IMR-90 (cell line): ENCODE measurements around the gene PLA2G3. TPM values are rescaled to one million over a fixed set of nuclear protein-coding genes. Genes with fewer than 3 reads are reported as not detected.

Source experiments
- ATAC-seq: fragments of 200-7000 bp; cut with Tn5 transposase; 2 replicates; pipeline ENCODE4 v1.9.1; 2020; ENCODE audit warnings: low read depth, mild to moderate bottlenecking, moderate library complexity
- BruUV-seq: library from RNA; stranded (reverse); fragments of 400-500 nt; replicated peaks from 2 replicates; lab custom pipeline; 2021; lab: Mats Ljungman, UMichigan
- CTCF ChIA-PET: fragments of 300-600 bp; formaldehyde crosslinking; extraction: SDS; loops from one replicate; lab custom pipeline; 2021; ENCODE audit warnings: antibody characterized with exemption; lab: Yijun Ruan, JAX
- POLR2A ChIA-PET: fragments of 300-600 bp; sonication (Branson Sonifier 250); formaldehyde crosslinking; loops from one replicate; lab custom pipeline; 2022; ENCODE audit warnings: antibody characterized with exemption; ENCODE audit not compliant: unreplicated experiment; lab: Charles Lee
- DNase-seq: peaks from one replicate; pipeline ENCODE4 v3.0.0; 2013
- H2AFZ ChIP-seq: replicated peaks from 2 replicates; pipeline ENCODE3; 2013; ENCODE audit warnings: low read length, mild to moderate bottlenecking; ENCODE audit not compliant: poor library complexity
- H2AK5ac ChIP-seq: 2 replicates; pipeline ENCODE4 v1.6.1; 2013; ENCODE audit warnings: low read depth, low read length, inconsistent platforms
- H2AK9ac ChIP-seq: replicated peaks from 2 replicates; pipeline ENCODE3; 2013; ENCODE audit warnings: mild to moderate bottlenecking, low read depth, low read length, moderate library complexity; ENCODE audit not compliant: poor library complexity
- H2BK120ac ChIP-seq: 2 replicates; pipeline ENCODE4 v1.6.1; 2013; ENCODE audit warnings: low read depth, low read length, inconsistent platforms
- H2BK15ac ChIP-seq: 3 replicates; pipeline ENCODE4 v1.6.1; 2013; ENCODE audit warnings: low read depth, low read length, inconsistent platforms
- H2BK20ac ChIP-seq: 2 replicates; pipeline ENCODE4 v1.6.1; 2013; ENCODE audit warnings: low read depth, mild to moderate bottlenecking, inconsistent platforms, low read length, moderate library complexity
- H2BK5ac ChIP-seq: 2 replicates; pipeline ENCODE4 v1.6.1; 2013; ENCODE audit warnings: mild to moderate bottlenecking, low read depth, low read length, inconsistent platforms; ENCODE audit not compliant: poor library complexity, severe bottlenecking
- H3K14ac ChIP-seq: replicated peaks from 2 replicates; pipeline ENCODE4 v1.6.1; 2013; ENCODE audit warnings: low read depth, low read length, inconsistent platforms
- H3K18ac ChIP-seq: 2 replicates; pipeline ENCODE4 v1.6.1; 2013; ENCODE audit warnings: low read depth, low read length, control low read depth
- H3K23ac ChIP-seq: 2 replicates; pipeline ENCODE4 v1.6.1; 2013; ENCODE audit warnings: low read depth, low read length, inconsistent platforms
- H3K27ac ChIP-seq: 2 replicates; pipeline ENCODE4 v1.5.1; 2013; ENCODE audit warnings: mild to moderate bottlenecking, control low read depth, low read length; ENCODE audit not compliant: insufficient read depth
- H3K27me3 ChIP-seq: 2 replicates; pipeline ENCODE4 v1.6.1; 2013; ENCODE audit warnings: low read length; ENCODE audit not compliant: control insufficient read depth, insufficient read depth
- H3K36me3 ChIP-seq: 2 replicates; pipeline ENCODE4 v1.6.1; 2013; ENCODE audit warnings: low read length, mixed read lengths; ENCODE audit not compliant: control insufficient read depth, insufficient read depth
- H3K4ac ChIP-seq: 2 replicates; pipeline ENCODE4 v1.6.1; 2013; ENCODE audit warnings: low read depth, low read length, inconsistent platforms
- H3K4me1 ChIP-seq: 2 replicates; pipeline ENCODE4 v1.6.1; 2013; ENCODE audit warnings: low read length, mixed read lengths; ENCODE audit not compliant: control insufficient read depth, insufficient read depth
- H3K4me2 ChIP-seq: 2 replicates; pipeline ENCODE4 v1.6.1; 2013; ENCODE audit warnings: low read depth, mild to moderate bottlenecking, control low read depth, low read length, moderate library complexity
- H3K4me3 ChIP-seq: 2 replicates; pipeline ENCODE4 v1.5.1; 2013; ENCODE audit warnings: low read depth, mild to moderate bottlenecking, control low read depth, low read length, moderate library complexity; ENCODE audit not compliant: insufficient read depth
- H3K56ac ChIP-seq: 2 replicates; pipeline ENCODE4 v1.6.1; 2013; ENCODE audit warnings: low read length, inconsistent platforms; ENCODE audit not compliant: insufficient read depth; ENCODE audit errors: extremely low read depth
- H3K79me1 ChIP-seq, 2 experiments: 2 replicates each; pipeline ENCODE4 v1.6.1; 2013; ENCODE audit warnings: low read length in 2 of 2, inconsistent platforms in 1 of 2, low read depth in 1 of 2
- H3K9ac ChIP-seq: 2 replicates; pipeline ENCODE4 v1.6.1; 2013; ENCODE audit warnings: low read depth, low read length, control low read depth
- H3K9me1 ChIP-seq: 2 replicates; pipeline ENCODE4 v1.6.1; 2013; ENCODE audit warnings: low read length, inconsistent platforms; ENCODE audit not compliant: insufficient read depth
- H3K9me3 ChIP-seq: 2 replicates; pipeline ENCODE4 v1.6.1; 2013; ENCODE audit warnings: low read length; ENCODE audit not compliant: control insufficient read depth, insufficient read depth
- H4K20me1 ChIP-seq: 2 replicates; pipeline ENCODE4 v1.6.1; 2013; ENCODE audit warnings: low read length, inconsistent platforms; ENCODE audit not compliant: insufficient read depth
- H4K5ac ChIP-seq: 2 replicates; pipeline ENCODE4 v1.6.1; 2013; ENCODE audit warnings: mild to moderate bottlenecking, low read depth, low read length, control low read depth
- H4K8ac ChIP-seq, 2 experiments: 2 replicates each; pipeline ENCODE4 v1.6.1; 2013; ENCODE audit warnings: low read depth in 2 of 2, low read length in 2 of 2, control low read depth in 1 of 2, inconsistent platforms in 1 of 2
- H4K91ac ChIP-seq: 2 replicates; pipeline ENCODE4 v1.6.1; 2013; ENCODE audit warnings: low read depth, low read length, inconsistent platforms; ENCODE audit not compliant: insufficient read depth
- BHLHE40 ChIP-seq: fragments of 150-350 bp; IDR thresholded peaks from 2 replicates; pipeline ENCODE4 v1.6.1; 2016; ENCODE audit warnings: mild to moderate bottlenecking, low read depth, low read length
- CEBPB ChIP-seq: IDR thresholded peaks from 2 replicates; pipeline ENCODE4 v1.6.1; 2012; ENCODE audit warnings: low read depth, low read length, improper control_type of control experiment
- CHD1 ChIP-seq: IDR thresholded peaks from 2 replicates; pipeline ENCODE4 v1.6.1; 2012; ENCODE audit warnings: low read depth, low read length, improper control_type of control experiment
- CTCF ChIP-seq: conservative IDR thresholded peaks from 2 replicates; pipeline ENCODE4 v1.5.1; 2012; ENCODE audit warnings: mild to moderate bottlenecking, low read depth, low read length, improper control_type of control experiment
- FOS ChIP-seq: fragments of 150-350 bp; IDR thresholded peaks from 2 replicates; pipeline ENCODE4 v1.6.1; 2016; ENCODE audit warnings: low read depth, low read length
- MAFK ChIP-seq: IDR thresholded peaks from 2 replicates; pipeline ENCODE4 v1.6.1; 2012; ENCODE audit warnings: low read depth, low read length, improper control_type of control experiment
- MXI1 ChIP-seq: IDR thresholded peaks from 2 replicates; pipeline ENCODE4 v1.6.1; 2012; ENCODE audit warnings: low read depth, mild to moderate bottlenecking, low read length, moderate library complexity, borderline replicate concordance
- NFE2L2 ChIP-seq: fragments of 150-350 bp; IDR thresholded peaks from 2 replicates; pipeline ENCODE4 v1.6.1; 2016; ENCODE audit warnings: low read depth, mild to moderate bottlenecking, low read length
- POLR2A ChIP-seq: IDR thresholded peaks from 2 replicates; pipeline ENCODE4 v1.6.1; 2012; ENCODE audit warnings: mild to moderate bottlenecking, low read depth, low read length
- RAD21 ChIP-seq: IDR thresholded peaks from 2 replicates; pipeline ENCODE4 v1.6.1; 2012; ENCODE audit warnings: low read length, improper control_type of control experiment
- RCOR1 ChIP-seq: IDR thresholded peaks from 2 replicates; pipeline ENCODE4 v1.6.1; 2012; ENCODE audit warnings: mild to moderate bottlenecking, low read length, improper control_type of control experiment; ENCODE audit not compliant: insufficient replicate concordance
- RFX5 ChIP-seq: IDR thresholded peaks from 2 replicates; pipeline ENCODE4 v1.8.0; 2012; ENCODE audit warnings: low read depth, mild to moderate bottlenecking, low read length, moderate library complexity
- SMC3 ChIP-seq: fragments of 150-350 bp; IDR thresholded peaks from 2 replicates; pipeline ENCODE4 v1.6.1; 2016; ENCODE audit warnings: low read depth, mild to moderate bottlenecking, antibody characterized with exemption, low read length, moderate library complexity
- WGBS, 2 experiments: methylation state at CpG; one replicate each; pipeline versions ENCODE4 v1.1.5 to v1.1.7; 2013; ENCODE audit warnings: missing lambda C conversion rate in 2 of 2; ENCODE audit not compliant: insufficient read length in 1 of 2; ENCODE audit errors: extremely low coverage in 2 of 2; 5-methylcytosine and 5-hydroxymethylcytosine counted together
- dilution Hi-C: fragments of 300-500 bp; cut with HindIII; formaldehyde crosslinking; loops from one replicate; pipeline ENCODE4 v1.14.3; 2018; ENCODE audit warnings: low sequenced_read_pairs; ENCODE audit not compliant: unreplicated experiment
- in situ Hi-C: fragments of 300-500 bp; cut with MboI; formaldehyde crosslinking; loops from 3 replicates; pipeline ENCODE4 v1.14.3; 2019; ENCODE audit warnings: low sequenced_read_pairs, inconsistent platforms, mixed read lengths
- intact Hi-C: fragments of 100-400 bp; cut with micrococcal nuclease; formaldehyde crosslinking; loops from 2 replicates; pipeline ENCODE4 v1.10.0; 2022
- polyA plus RNA-seq, 3 experiments: library from polyadenylated mRNA; depleted of rRNA; stranded (reverse); fragments of >200 nt; gene quantifications; 2 replicates each; pipeline ENCODE4 v1.2.3, GENCODE V29; 2012; ENCODE audit warnings: low replicate concordance in 1 of 3
- total RNA-seq: library from RNA; depleted of rRNA; stranded (reverse); fragments of >200 nt; gene quantifications from 2 replicates; pipeline ENCODE4 v1.2.3, GENCODE V29; 2012
- TF ChIP-seq, protein P1 (sequence below): fragments of 150-350 bp; IDR thresholded peaks from 2 replicates; pipeline ENCODE4 v1.6.1; 2016; ENCODE audit warnings: low read depth, mild to moderate bottlenecking, low read length, moderate library complexity, borderline replicate concordance
- TF ChIP-seq, protein P2 (sequence below): fragments of 150-350 bp; IDR thresholded peaks from 2 replicates; pipeline ENCODE4 v1.6.1; 2017; ENCODE audit warnings: mild to moderate bottlenecking, antibody characterized with exemption, low read length, low read depth

PLA2G3 gene
- total and polyA plus RNA-seq, 2 of the 4 experiments (the other 2 are of a cell fraction) = under 0.01 to 0.12 TPM

DNA sequence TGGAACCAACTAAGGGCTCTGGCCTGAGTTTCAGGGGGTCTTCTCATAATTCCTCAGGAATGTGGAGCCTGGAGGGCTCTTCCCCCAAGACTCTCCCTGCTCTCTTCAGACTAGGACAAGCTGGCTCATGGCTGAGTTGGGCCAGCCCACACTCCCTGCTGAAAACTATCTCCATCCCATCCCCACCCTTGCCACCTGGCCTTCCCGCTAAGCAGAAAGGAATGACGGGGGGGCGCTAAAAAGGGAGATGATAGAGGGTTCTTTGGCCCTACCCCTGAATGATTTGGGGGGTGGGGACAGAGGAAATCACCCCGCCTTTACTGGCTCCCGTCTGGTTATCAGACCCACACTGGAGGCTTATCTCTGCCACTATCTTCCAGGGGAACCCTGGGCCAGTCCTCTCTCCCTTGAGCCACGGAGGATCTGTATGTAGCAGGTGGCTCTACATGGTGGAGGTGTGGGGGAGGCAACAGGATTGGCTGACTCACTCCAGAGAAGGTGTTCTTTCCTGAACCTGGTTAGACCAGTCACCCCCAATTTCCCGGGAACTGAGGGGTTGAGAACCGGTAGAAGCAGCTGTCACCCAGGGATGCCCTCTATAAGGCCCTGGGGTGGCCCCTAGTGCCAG is 53.5 kb downstream of the PLA2G3 start:
- ChIA-PET POLR2A (interaction anchor here (0.6 kb wide), 1 partner anchor 66 kb away, joined by 9 read pairs; no protein-coding TSS in a partner anchor), CTCF (no interaction called here)
- H3K4me1 ChIP-seq = peaks cover 26% of the 10 kb centered on the region
- no peak overlapping the region for H3K27ac ChIP-seq
- BruUV-seq = no TSS peak
- H3K9ac ChIP-seq = no peak overlapping the region
- peak overlapping the region; percentile 75; the same call in 1 of the 2 replicates for H3K23ac ChIP-seq
- H3K56ac ChIP-seq = no peak overlapping the region
- H2AFZ ChIP-seq = no peak overlapping the region
- no peak overlapping the region for H3K4ac ChIP-seq
- peaks cover 21% of the 10 kb centered on the region for H4K20me1 ChIP-seq
- peaks cover 35 to 85% of the 10 kb centered on the region in 2 experiments for H3K79me1 ChIP-seq
- H3K4me3 ChIP-seq = no peak overlapping the region
- H4K91ac ChIP-seq = no peak overlapping the region
- DNase-seq (no peak), ATAC-seq (no peak)
- 0 out of 2 replicates have a peak overlapping the region, but pooled peaks have one; percentile 5 for H3K14ac ChIP-seq
- no CpG with 5 or more reads among the region's 8 CpGs for WGBS, 2 experiments
- H3K36me3 ChIP-seq = peaks cover 56% of the 10 kb centered on the region
- H2BK120ac ChIP-seq = no peak overlapping the region
- H3K27me3 ChIP-seq = no peaks in the 10 kb centered on the region
- H4K8ac ChIP-seq = peak overlapping the region in 1 of 2 experiments; percentile 98; a peak in 1 of 4 replicates
- no peak overlapping the region for H2BK5ac ChIP-seq
- peaks cover 14% of the 10 kb centered on the region for H3K9me1 ChIP-seq
- peak overlapping the region; percentile 91 for H2AK9ac ChIP-seq
- H3K18ac ChIP-seq = no peak overlapping the region
- dilution Hi-C loops = no loop called here
- no peak overlapping the region for H4K5ac ChIP-seq
- intact Hi-C loops = no loop called here
- no peak overlapping the region for H2BK20ac ChIP-seq
- no peaks in the 10 kb centered on the region for H3K9me3 ChIP-seq
- no peak overlapping the region for H3K4me2 ChIP-seq
- 0 out of 2 replicates have a peak overlapping the region, but pooled peaks have one; percentile 45 for H2AK5ac ChIP-seq
- in situ Hi-C loops = loop anchor here (5.0 kb wide), 1 partner anchor 140 kb away; no protein-coding TSS in a partner anchor
- H2BK15ac ChIP-seq = no peak overlapping the region
- TF ChIP-seq RCOR1 (no peak), MAFK (no peak), CHD1 (no peak), POLR2A (no peak), SMC3 (no peak), MXI1 (no peak), FOS (no peak), BHLHE40 (no peak), CTCF (no peak), CEBPB (no peak), RFX5 (no peak), RAD21 (no peak), NFE2L2 (no peak)
- TF ChIP-seq, protein P1, sequence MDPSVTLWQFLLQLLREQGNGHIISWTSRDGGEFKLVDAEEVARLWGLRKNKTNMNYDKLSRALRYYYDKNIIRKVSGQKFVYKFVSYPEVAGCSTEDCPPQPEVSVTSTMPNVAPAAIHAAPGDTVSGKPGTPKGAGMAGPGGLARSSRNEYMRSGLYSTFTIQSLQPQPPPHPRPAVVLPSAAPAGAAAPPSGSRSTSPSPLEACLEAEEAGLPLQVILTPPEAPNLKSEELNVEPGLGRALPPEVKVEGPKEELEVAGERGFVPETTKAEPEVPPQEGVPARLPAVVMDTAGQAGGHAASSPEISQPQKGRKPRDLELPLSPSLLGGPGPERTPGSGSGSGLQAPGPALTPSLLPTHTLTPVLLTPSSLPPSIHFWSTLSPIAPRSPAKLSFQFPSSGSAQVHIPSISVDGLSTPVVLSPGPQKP = no peak
- TF ChIP-seq, protein P2, sequence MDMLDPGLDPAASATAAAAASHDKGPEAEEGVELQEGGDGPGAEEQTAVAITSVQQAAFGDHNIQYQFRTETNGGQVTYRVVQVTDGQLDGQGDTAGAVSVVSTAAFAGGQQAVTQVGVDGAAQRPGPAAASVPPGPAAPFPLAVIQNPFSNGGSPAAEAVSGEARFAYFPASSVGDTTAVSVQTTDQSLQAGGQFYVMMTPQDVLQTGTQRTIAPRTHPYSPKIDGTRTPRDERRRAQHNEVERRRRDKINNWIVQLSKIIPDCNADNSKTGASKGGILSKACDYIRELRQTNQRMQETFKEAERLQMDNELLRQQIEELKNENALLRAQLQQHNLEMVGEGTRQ = no peak
